ENCODE results near the gene CRACDL.

Gene CRACDL

GRCh38 chr2:98744595-98744994, 191.4 kb downstream of the CRACDL start:
- DNase-seq, result no peak
